Astrocyte (in vitro differentiated cells and primary cell): ENCODE results near the gene RBBP6.

Source experiments
- CTCF ChIP-seq: IDR thresholded peaks from 2 replicates; pipeline ENCODE4 v1.5.1; 2011; ENCODE audit warnings: low read depth, mild to moderate bottlenecking, inconsistent platforms, low read length, moderate library complexity; ENCODE audit not compliant: insufficient read depth
- EZH2 ChIP-seq: IDR thresholded peaks from 2 replicates; pipeline ENCODE4 v1.6.1; 2012; ENCODE audit warnings: mild to moderate bottlenecking, low read length, inconsistent platforms; ENCODE audit not compliant: insufficient read depth

GRCh38 chr16:24525970-24526559, 13.3 kb upstream of the RBBP6 start:
- no peak for TF ChIP-seq CTCF
- no peak for TF ChIP-seq EZH2
